ENCODE data around the gene UQCR11.

Gene UQCR11

DNA sequence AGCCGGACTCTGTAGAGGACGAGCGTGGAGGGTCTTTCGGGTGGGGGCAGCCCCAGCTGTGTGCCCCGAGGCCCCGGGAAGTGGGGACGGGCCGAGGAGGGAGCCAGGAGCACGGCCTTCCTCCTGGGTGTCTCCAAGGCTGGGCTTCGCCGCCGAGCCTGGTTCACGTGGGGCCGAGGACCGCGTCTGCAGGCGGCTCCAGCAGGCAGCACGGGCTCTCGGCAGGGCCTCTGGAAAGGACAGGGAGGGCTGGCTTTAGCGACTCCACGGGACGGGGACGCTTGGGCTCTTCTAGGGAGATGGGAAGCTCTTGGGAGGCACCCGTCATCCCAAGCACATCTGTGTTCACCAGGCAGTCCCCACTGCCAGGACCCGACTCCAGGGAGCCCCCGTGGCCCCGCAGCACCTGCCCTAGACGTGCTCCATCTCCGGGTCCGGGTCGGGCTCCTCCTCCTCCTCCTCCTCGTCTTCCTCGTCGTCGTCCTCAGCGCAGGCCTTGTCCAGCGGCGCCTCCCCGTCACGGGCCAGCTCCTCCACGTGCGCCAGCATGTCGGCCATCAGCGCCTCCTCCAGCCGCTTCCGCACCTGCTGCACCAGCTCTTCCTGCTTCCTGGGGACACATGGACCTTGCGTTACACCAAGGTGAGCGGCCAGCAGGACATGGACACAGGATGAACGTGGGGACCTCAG, 27.2 kb downstream of the UQCR11 start:
- H3K36me3 ChIP-seq (ENCODE audit: insufficient read depth, low read length): peaks cover 74% of the 10 kb centered on the region
- no peak for TF ChIP-seq EZH2 (IDR thresholded peaks at IDR 0.05; ENCODE audit: borderline replicate concordance, low read depth, low read length, severe bottlenecking)
- TF ChIP-seq, protein P1, sequence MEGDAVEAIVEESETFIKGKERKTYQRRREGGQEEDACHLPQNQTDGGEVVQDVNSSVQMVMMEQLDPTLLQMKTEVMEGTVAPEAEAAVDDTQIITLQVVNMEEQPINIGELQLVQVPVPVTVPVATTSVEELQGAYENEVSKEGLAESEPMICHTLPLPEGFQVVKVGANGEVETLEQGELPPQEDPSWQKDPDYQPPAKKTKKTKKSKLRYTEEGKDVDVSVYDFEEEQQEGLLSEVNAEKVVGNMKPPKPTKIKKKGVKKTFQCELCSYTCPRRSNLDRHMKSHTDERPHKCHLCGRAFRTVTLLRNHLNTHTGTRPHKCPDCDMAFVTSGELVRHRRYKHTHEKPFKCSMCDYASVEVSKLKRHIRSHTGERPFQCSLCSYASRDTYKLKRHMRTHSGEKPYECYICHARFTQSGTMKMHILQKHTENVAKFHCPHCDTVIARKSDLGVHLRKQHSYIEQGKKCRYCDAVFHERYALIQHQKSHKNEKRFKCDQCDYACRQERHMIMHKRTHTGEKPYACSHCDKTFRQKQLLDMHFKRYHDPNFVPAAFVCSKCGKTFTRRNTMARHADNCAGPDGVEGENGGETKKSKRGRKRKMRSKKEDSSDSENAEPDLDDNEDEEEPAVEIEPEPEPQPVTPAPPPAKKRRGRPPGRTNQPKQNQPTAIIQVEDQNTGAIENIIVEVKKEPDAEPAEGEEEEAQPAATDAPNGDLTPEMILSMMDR (IDR thresholded peaks at IDR 0.05; ENCODE audit: borderline replicate concordance, extremely low read depth, low read length, poor library complexity, severe bottlenecking): no peak
- ATAC-seq (ENCODE audit: insufficient read depth, low read depth) (no peak), DNase-seq (no peak)
- no peak overlapping the region for H2AFZ ChIP-seq (ENCODE audit: low read depth, low read length)
- H3K79me2 ChIP-seq (ENCODE audit: insufficient read depth, low read length): peaks cover 4% of the 10 kb centered on the region; the same call in 1 of the 2 replicates
- no peaks in the 10 kb centered on the region for H3K9me3 ChIP-seq (ENCODE audit: insufficient read depth, low read length, severe bottlenecking)
- H3K4me1 ChIP-seq (ENCODE audit: insufficient read depth, low read length): no peaks in the 10 kb centered on the region
- no peak overlapping the region for H3K27ac ChIP-seq (ENCODE audit: low read length)
- no peaks in the 10 kb centered on the region for H3K27me3 ChIP-seq (ENCODE audit: insufficient read depth, low read length, poor library complexity)
- H3K4me2 ChIP-seq (ENCODE audit: insufficient read depth, low read length): no peak overlapping the region
- no peak overlapping the region for H3K4me3 ChIP-seq (ENCODE audit: low read depth in 1 of 2, low read length in 2 of 2)
- H3K9ac ChIP-seq (ENCODE audit: low read depth, low read length): no peak overlapping the region
- peaks cover 58% of the 10 kb centered on the region for H4K20me1 ChIP-seq (ENCODE audit: insufficient read depth, low read length)

GRCh38 chr19:1577090-1577928, 28.0 kb downstream of the UQCR11 start:
- DNase-seq (no peak), ATAC-seq (ENCODE audit: insufficient read depth, low read depth) (no peak)
- Histone ChIP-seq H3K9ac (ENCODE audit: low read depth, low read length) (no peak overlapping the region), H3K4me2 (ENCODE audit: insufficient read depth, low read length) (no peak overlapping the region), H3K79me2 (ENCODE audit: insufficient read depth, low read length) (peaks cover 3% of the 10 kb centered on the region; the same call in 1 of the 2 replicates), H3K27ac (ENCODE audit: low read length) (no peak overlapping the region), H4K20me1 (ENCODE audit: insufficient read depth, low read length) (peaks cover 54% of the 10 kb centered on the region), H3K36me3 (ENCODE audit: insufficient read depth, low read length) (peaks cover 66% of the 10 kb centered on the region), H3K4me3 (ENCODE audit: low read depth in 1 of 2, low read length in 2 of 2) (no peak overlapping the region), H3K9me3 (ENCODE audit: insufficient read depth, low read length, severe bottlenecking) (no peaks in the 10 kb centered on the region), H3K27me3 (ENCODE audit: insufficient read depth, low read length, poor library complexity) (no peaks in the 10 kb centered on the region), H3K4me1 (ENCODE audit: insufficient read depth, low read length) (no peaks in the 10 kb centered on the region), H2AFZ (ENCODE audit: low read depth, low read length) (no peak overlapping the region)
- no peak for TF ChIP-seq EZH2 (IDR thresholded peaks at IDR 0.05; ENCODE audit: borderline replicate concordance, low read depth, low read length, severe bottlenecking)
- TF ChIP-seq, protein P1 (IDR thresholded peaks at IDR 0.05; ENCODE audit: borderline replicate concordance, extremely low read depth, low read length, poor library complexity, severe bottlenecking): no peak

- peaks cover 50% of the 10 kb centered on the region for H4K20me1 ChIP-seq (ENCODE audit: insufficient read depth, low read length)
- ATAC-seq (ENCODE audit: insufficient read depth, low read depth): 0 out of 3 replicates have a peak, but pooled peaks have one; percentile 9
- no peaks in the 10 kb centered on the region for H3K9me3 ChIP-seq (ENCODE audit: insufficient read depth, low read length, severe bottlenecking)
- no peak overlapping the region for H2AFZ ChIP-seq (ENCODE audit: low read depth, low read length)
- no peaks in the 10 kb centered on the region; the same call in 1 of the 2 replicates for H3K79me2 ChIP-seq (ENCODE audit: insufficient read depth, low read length)
- peaks cover 58% of the 10 kb centered on the region for H3K36me3 ChIP-seq (ENCODE audit: insufficient read depth, low read length)
- H3K4me1 ChIP-seq (ENCODE audit: insufficient read depth, low read length): no peaks in the 10 kb centered on the region
- no peak overlapping the region for H3K9ac ChIP-seq (ENCODE audit: low read depth, low read length)
- H3K4me3 ChIP-seq (ENCODE audit: low read depth in 1 of 2, low read length in 2 of 2): no peak overlapping the region
- H3K4me2 ChIP-seq (ENCODE audit: insufficient read depth, low read length): no peak overlapping the region
- H3K27ac ChIP-seq (ENCODE audit: low read length): no peak overlapping the region
- TF ChIP-seq, protein P1 (IDR thresholded peaks at IDR 0.05; ENCODE audit: borderline replicate concordance, extremely low read depth, low read length, poor library complexity, severe bottlenecking): no peak
- no peak for TF ChIP-seq EZH2 (IDR thresholded peaks at IDR 0.05; ENCODE audit: borderline replicate concordance, low read depth, low read length, severe bottlenecking)
- no peaks in the 10 kb centered on the region for H3K27me3 ChIP-seq (ENCODE audit: insufficient read depth, low read length, poor library complexity)
- no peak for DNase-seq
Measured at GRCh38 chr19:1576242-1577089, 28.8 kb downstream of the UQCR11 start.

All from DND-41 (cell line).